HEK293 (cell line): Measurements from ENCODE around the gene OR2J3.
"Not testable (repeated sequence)": the region's sequence is repeated elsewhere in the genome, so short reads cannot be mapped to it uniquely, and the experiment has no call there.

Experiments
- OSR2 ChIP-seq: fragments of 450-650 bp; formaldehyde crosslinking; IDR thresholded peaks from 2 replicates; pipeline ENCODE4 v1.5.1; 2016; ENCODE audit warnings: missing biosample characterization, missing genetic modification characterization
- ZNF416 ChIP-seq: fragments of 450-650 bp; formaldehyde crosslinking; IDR thresholded peaks from 2 replicates; pipeline ENCODE4 v1.5.1; 2016; ENCODE audit warnings: missing biosample characterization, missing genetic modification characterization
- ZNF514 ChIP-seq: fragments of 450-650 bp; formaldehyde crosslinking; IDR thresholded peaks from 2 replicates; pipeline ENCODE4 v1.5.1; 2016; ENCODE audit warnings: missing biosample characterization, missing genetic modification characterization

DNA sequence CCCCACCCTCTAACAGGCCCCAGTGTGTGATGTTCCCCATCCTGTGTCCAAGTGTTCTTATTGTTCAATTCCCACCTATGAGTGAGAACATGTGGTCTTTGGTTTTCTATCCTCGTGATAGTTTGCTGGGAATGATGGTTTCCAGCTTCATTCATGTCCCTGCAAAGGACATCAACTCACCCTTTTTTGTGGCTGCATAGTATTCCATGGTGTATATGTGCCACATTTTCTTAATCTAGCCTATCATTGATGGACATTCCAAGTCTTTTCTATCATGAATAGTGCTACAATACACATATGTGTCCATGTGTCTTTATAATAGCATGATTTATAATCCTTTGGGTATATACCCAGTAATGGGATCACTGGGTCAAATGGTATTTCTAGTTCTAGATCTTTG, 47.3 kb downstream of the OR2J3 start:
- TF ChIP-seq ZNF514 (tag by site-specific recombination); OSR2; ZNF416 (tag by site-specific recombination): not testable (repeated sequence)
